ENCODE measurements around the gene IPP.
"Not testable (repeated sequence)": the region's sequence is repeated elsewhere in the genome, so short reads cannot be mapped to it uniquely, and the experiment has no call there.

GRCh38 chr1:45751039-45751838 lies 786 bp upstream of the IPP start:
- TF ChIP-seq CTCF (IDR thresholded peaks at IDR 0.05; ENCODE audit: low read depth, low read length, poor library complexity, severe bottlenecking) = peak; percentile 2
- not testable (repeated sequence) for TF ChIP-seq EZH2phosphoT487 (IDR thresholded peaks at IDR 0.05; ENCODE audit: borderline replicate concordance, low read length)

Measured in DOHH2 (cell line).